Measurements from ENCODE around the gene SPTBN2. TPM values are rescaled to one million over a fixed set of nuclear protein-coding genes. Genes with fewer than 3 reads are reported as not detected.
A peak's percentile ranks its signal among the peaks of the same experiment; 100 is the strongest.

SPTBN2 gene
- polyA plus RNA-seq, 4 donors, result 9.2 to 75.2 (median 50.7) TPM

DNA sequence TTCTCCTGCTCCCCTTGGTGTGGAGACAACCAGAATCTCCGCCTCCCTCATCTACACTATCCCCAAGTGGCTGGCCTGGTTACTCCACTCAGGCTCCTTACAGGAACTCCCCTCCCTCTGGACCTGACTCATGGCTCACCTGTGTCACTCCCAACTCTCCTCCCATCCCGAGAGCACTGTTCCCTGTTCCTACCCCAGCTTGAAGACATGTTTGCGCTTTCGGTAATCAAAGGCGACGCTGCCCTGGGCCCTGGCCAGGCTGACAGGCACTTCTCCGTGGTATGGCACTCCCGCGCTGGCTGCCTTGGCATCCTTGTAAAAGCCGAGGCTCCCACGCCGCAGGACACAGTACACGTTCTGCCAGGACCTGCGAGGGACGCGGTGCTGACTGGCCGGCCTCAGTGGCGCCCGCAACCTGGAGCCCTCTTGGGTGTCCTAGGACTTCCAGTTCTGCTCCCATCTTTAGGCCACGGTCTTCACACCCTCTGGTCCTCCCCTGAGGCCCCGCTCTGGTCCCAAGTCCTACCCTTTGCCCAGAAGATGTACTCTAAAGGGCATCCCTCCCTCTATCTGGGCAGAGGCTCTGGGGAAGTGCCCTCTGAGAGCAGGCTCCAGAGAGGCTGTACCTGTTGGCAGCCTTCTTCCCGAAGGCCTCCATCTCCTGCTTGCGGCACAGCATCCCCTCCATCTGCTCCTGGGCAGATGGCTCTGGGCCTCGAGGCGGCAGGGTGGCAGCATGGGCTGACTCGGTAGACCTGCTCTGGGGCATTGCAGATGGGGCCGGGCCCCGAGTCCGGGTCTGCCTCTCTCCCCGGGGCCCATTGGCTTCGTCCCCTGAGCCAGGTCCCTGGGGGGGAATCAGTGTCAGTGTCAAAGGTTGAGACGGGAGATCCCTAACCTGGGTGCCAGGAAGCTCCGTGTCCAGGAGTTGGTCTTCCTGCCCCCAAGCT lies 41.9 kb downstream of the SPTBN2 start:
- no peak for DNase-seq (ENCODE audit: low read depth in 4 of 4, low spot score in 3 of 4)

DNA sequence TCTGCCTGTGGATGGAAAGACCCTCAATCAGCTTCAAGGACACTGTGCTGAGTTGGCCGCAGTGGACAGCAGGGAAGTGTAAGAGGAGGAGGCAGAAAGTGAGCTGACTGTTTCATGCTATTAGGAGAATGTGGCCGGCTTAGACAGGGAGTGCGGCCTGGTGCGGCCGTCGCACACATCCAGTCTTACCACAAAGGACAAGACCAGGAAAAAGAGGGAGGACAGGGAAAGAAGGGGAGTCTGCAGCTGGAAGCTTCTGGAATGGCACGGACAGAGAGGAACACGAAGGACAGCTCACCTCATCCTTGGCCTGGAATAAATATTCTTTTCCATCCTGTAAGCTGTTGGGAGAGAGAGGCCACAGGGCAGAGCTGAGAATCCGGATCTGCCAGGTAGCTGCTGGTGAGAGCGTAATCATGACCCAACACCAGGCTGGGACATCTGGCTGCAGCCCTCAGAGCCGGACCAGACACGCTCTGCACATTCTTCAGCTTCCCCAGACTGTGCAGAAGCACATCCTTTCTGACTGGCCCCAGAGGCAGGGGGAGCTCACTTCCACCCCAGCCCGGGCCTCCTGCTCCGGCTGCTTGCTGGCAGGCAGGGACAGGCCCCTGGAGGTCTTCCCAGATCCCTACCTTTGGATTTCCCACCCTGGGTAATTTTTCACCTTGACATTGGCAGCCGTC lies 42.8 kb downstream of the SPTBN2 start:
- no peak for DNase-seq (ENCODE audit: low read depth in 4 of 4, low spot score in 3 of 4)

DNA sequence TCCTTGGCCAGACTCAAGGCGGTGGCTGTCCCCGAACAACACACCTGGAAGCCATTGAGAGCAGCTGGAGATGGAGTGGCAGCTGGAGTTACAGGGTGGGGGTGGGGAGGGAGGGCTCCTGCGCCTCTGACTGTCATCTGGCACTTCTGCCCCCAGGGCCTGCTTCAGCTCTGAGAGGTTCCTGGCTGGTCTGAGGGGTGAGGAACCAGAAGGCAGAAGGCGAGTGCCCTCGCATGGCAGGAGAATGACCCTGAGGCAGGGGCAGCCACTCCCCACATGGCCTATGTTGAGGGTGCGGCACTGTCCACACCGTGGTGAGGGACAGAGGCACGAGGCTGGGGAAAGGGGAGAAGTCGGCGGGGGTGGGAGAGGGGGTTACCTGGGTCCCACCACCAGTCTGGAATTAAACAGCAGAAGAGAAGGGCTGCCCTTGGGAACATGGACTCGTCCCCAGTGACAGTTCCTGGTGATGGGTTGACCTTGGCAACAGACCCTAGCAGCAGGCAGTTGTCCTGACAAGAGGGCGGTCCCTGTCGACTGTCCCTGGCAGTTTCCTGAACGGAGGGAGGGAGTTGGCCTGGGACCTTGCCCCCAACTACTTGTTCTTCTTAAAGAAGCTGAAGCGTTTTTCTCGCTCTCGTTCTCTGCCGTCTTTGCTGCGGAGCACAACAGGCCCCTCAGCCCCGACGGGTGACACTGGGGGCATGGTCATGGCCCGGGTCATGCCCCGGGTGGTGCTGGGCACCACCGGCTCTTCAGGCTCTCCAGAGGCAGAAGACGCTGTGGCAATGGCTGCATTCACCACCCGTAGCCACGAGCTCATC lies 43.5 kb downstream of the SPTBN2 start:
- DNase-seq (ENCODE audit: low read depth in 4 of 4, low spot score in 3 of 4), result no peak

DNA sequence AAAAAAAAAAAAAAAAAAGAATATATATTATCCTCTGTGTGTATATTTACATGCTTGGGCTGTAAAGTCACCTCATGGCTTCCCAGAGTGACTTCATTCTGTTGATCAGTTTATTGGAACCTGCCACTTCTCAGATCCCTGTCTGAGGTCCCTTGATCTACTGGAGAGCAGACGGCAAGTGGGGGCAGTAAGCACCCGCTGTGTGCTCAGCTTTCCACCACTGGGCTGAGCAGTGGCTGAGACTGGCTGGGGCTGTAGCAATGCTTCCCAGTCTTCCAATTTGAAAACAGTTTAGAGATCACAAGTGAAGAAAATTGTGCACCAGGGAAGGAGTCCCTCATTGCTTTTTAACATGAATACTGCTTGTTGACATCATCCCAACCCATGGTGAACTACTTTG lies 44.4 kb downstream of the SPTBN2 start:
- no peak for DNase-seq (ENCODE audit: low read depth in 4 of 4, low spot score in 3 of 4)

DNA sequence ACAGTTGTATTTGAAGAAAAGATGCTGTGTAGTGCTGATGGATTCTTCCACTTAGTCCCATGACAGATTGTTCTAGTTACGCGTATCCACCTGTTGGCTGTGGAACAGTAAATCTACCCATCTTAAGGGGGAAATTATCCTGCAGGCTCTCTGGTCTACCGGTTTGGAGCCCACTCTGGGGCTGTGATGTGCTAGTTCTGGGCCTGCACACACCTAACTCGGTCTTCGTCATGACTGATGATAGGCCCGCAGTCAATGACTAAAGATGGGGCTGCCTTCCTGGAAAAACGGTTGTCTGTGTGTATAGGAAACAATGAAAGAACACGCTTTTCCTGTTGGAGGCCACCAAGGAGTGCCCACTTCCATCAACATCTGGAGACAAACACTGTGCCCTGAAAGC lies 45.1 kb downstream of the SPTBN2 start:
- DNase-seq (ENCODE audit: low read depth in 4 of 4, low spot score in 3 of 4), result no peak

DNA sequence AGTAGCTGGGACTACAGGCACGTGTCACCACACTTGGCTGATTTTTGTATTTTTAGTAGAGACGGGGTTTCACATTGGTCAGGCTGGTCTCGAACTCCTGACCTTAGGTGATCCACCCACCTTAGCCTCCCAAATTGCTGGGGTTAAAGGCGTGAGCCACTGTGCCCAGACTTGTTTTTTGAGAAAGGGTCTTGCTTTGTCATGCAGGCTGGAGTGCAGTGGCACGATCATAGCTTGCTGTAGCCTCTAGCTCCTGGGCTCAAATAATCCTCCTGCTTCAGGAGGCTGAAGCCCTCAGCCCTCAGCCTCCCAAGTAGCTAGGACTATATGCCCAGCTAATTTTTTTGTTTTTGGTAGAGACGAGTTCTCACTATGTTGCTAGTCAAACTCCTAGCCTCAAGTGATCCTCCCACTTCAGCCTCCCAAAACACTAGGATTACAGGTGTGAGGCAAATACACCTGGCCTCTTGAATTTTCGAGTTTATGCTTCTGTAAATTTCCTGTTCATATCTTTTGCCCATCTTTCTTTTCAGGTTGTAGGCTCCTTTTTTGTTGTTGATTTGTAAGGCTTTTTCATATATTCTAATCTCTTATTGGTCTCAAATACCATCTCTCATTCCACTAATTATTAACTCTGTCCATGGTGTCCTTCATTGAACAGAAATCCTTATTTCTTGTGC lies 47.9 kb downstream of the SPTBN2 start:
- no peak for DNase-seq (ENCODE audit: low read depth in 4 of 4, low spot score in 3 of 4)

DNA sequence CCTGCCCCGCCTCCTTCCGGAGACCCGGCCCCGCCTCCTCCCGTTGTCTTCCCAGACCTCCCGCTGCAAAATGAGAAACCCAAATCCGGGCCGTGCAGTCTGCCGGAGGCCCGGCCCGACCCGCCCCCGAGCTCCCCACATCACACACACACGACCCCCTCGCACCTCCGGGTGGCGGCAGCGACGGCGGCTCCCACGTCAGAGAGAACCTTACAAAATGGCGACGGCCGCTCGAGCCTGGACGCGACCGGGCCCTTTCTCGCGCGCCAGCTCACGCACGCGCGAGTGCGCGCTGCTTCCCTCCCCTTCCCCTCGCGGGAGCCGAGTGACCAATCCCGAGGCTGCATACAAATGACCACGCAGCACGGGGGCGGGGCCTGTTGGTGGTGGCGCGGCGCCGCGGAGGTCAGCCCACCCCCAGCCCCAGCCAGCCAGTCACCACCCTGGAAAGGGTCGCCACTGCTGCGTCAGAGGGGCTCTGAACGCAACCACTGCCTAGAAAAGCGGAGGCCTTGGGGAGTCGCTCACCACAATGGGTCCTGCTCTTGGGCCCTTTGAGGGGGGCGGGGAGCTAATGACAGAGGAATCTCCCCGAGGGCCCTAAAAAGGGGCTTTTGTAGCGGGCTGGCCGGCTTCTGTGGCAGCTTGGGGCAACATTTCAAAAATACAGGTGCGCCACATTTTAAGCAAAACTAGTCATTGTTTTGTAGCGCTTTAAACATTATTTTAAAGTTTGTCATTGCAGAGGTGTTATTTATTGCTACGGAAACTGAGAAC lies 51.2 kb downstream of the SPTBN2 start, which contains the start of gene RBM4B:
RBM4B (minus strand) TSS at position 289 of the 777 bp plus-strand sequence. CDS start 808 bp downstream, outside the sequence.
- peak; percentile 89 to 94 (median 92) for DNase-seq (ENCODE audit: low read depth in 4 of 4, low spot score in 3 of 4)

DNA sequence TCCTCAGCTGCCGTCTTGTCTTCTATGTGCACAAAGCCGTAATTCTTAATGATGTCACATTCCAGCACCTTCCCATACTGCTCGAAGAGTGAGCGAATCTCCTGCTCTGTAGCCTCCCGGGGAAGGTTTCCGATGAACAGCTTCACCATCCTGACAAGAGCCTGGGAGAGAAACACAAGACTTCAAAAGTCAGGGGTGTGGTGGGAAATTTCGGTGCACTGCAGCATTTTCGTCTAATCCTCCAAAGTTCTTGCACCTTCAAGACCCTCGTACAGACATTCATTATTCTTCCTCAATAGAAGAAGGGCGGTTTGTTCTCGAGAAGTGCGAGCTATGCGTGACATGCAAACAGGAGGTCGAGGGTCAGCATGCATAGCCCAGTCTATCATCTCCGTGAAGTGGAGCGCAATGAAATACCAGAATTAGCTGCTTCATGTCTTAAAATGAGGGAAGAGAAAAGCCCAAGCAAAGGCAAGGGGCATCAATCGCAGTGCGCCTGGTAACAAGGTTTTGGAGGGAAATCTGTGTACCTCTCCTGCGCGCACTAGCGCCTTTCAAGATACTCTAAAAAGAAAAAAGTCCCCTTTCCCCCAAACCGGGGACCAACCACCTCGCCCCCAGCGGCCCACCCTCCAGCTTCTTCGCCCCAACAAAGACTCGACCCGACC lies 52.0 kb downstream of the SPTBN2 start:
- peak in 3 of 4 donors; percentile 0 to 21 (median 4) for DNase-seq (ENCODE audit: low read depth in 4 of 4, low spot score in 3 of 4)

DNA sequence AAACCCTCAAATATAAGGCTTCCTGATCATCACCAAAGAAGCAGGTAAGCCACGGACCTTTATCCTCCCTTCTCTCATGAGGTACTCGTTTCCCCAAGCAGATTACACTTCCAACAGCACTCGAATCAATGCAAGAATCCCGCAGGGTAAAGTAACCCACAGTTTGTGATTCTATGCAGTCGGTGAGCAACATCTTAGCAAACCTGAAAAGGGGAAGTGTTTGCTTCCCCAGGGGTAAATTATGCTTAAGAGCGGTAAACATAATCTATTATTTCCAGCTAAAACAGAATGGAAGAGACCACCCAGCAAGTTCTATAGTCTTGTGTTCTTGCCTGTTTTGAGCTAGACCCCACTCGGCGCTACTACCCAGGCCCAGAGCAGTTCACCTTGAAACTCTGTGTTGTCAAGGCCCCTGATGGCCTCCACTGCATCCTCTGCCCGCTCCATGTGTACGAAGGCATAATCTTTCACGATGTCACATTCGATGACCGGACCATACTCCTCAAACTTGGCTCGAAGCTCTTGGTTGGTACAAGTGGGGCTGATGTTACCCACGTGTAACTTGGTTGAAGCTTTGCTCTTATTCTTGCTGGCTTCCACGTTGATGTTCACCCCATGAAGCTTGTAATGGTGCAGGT lies 52.6 kb downstream of the SPTBN2 start:
- no peak for DNase-seq (ENCODE audit: low read depth in 4 of 4, low spot score in 3 of 4)

DNA sequence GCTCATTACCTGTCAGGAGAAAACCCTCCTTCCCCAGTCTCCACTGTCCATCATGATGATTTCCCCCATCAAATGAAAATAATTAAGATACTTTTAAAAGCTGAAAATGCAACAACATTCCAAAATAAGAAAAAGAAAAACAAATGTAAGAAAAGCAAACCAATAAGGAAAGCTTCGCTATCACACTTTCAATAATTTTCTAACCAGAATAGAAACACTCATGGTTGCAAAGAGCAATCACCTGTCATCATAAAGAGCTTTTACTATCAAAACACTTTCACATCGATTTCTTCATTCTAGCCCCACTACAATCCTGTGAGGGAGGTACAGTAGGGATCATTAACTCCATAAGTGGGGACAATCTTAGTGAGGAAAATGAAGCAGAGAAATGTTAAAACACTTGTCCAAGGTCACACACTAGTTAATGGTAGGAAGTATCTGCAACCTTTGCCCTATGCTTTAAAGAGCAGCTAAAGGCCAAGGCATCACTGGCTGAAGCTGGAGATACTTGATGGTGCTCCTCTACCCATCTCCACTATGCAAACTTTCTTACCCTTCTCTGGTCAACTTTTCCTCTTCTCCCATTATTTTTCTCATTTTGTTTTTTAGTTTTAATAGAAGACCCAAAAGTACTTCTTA lies 53.9 kb downstream of the SPTBN2 start:
- DNase-seq (ENCODE audit: low read depth in 4 of 4, low spot score in 3 of 4), result no peak

DNA sequence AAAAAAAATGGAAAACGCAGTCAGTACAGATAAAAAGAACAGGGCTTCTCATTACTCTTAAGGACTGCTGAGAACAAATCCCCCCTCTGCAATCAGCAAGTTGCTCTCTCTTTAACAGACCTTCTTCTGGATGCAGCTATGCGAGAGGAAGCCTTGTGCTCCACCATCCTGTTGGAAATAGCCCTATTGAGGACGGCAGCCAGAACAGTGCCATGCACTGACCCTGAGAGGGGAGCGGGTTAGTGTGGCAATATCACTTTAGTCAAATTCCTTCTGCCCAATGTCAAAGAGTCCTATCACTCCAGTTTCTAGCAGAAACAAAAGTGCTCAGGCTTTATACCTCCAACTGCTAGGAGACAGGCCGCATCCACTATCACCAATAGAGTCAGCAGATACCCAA lies 58.2 kb downstream of the SPTBN2 start:
- DNase-seq (ENCODE audit: low read depth in 4 of 4, low spot score in 3 of 4), result no peak

DNA sequence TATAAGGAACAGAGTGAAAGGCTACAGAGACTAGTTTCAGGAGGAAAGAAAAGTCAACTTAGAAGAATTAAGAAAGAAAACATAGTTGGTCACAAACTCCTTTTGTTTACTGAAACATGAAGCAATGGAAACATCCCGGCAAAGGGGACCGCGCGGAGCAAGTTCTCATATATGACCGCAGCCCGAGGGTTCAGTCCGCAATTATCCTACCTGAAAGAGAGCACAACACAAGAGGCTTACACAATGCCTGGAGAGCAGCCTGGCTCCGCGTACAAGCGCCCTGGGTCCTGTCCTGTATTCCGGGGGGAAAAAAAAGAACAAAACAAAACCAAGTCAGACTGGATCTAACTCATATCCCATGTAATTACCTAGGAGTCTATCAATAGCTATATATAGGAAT lies 63.6 kb downstream of the SPTBN2 start:
- DNase-seq (ENCODE audit: low read depth in 4 of 4, low spot score in 3 of 4), result no peak

DNA sequence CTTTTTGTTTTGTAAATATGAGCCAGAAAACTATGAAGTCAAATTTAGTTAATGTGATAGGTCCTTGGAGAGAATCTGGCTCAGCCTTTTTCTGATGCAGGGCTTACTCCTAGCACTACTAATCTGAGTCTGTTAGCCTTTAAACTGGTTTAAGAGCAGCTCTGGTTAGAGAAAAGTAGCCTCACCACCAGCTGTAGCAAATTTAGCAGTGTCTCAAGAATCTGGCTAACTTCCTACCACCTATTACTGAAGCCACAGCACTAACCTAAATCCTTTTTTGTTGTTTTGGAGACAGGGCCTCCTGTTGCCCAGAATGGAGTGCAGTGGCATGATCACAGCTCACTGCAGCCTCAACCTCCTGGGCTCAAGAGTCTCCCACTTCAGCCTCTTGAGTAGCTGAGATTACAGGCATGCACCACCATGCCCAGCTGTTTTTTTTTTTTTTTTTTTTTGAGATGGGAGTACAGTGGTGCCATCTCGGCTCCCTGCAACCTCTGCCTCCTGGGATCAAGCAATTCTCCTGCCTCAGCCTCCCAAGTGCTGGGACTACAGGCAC lies 65.2 kb downstream of the SPTBN2 start:
- no peak for DNase-seq (ENCODE audit: low read depth in 4 of 4, low spot score in 3 of 4)

DNA sequence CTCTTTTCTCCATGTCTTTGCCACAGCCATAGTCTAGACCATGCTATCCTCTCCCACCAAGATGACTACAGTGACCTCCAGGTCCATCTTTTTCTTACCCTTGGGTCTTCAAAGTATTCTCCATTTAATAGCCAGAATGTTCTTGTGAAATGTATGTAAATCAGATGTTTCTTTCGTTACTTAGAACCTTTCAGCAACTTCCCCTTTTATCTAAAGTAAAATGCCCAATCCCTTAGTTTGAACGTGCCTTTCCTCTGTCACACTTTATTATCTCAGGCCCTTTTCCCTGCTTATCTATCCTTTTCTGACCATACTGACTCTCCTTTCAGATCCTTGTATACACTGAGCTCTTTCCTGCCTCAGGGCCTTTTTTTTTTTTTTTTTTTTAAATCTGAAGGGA lies 69.3 kb downstream of the SPTBN2 start:
- no peak for DNase-seq (ENCODE audit: low read depth in 4 of 4, low spot score in 3 of 4)

DNA sequence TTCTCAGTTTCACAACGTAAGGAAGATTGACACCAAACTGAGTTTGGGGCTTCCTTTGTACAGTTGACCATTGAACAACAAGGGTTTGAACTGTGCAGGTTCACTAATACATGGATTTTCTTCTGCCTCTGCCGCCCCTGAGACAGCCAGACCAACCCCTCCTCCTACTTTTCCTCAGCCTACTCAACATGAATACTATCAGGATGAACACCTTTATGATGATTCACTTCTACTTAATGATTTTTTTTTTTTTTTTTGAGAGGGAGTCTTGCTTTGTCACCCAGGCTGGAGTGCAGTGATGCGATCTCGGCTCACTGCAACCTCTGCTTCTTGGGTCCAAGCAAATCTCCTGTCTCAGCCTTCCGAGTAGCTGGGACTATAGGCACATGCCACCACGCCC lies 75.9 kb downstream of the SPTBN2 start:
- no peak for DNase-seq (ENCODE audit: low read depth in 4 of 4, low spot score in 3 of 4)

DNA sequence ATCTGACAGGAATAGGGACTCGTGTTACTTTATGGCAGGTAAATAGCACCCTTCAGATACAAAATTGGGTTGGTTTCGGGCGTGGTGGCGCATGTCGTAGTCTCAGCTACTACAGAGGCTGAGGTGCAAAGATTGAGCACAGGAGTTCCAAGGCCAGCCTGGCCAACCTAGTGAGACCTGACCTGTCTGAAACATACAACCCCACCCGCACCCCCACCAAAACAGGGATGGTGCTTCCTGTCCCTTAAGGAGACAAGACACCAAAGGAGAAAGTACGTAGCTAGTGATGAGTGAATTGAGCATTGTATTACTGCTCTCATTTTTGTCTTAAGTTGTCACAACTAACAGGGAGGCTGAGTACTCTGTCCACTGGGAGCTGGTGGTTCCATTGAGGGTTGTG lies 76.4 kb downstream of the SPTBN2 start:
- no peak for DNase-seq (ENCODE audit: low read depth in 4 of 4, low spot score in 3 of 4)

DNA sequence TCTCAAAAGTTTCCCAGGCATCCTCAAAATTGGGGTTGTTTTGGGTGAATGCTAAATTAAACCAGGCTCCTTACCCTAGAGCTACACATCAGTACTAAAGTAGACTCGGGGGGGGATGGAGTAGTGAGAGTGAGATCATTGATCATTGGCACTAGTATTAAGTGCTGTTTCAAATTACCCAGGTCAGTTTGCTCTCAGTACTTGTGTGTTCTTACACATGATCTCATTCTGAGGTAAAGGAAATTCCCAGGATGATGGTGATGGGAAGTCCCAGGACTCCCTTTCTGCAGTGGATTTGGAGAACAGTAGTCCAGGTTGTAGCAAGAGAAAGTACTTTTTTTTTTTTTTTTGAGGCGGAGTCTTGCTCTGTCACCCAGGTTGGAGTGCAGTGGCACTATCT lies 78.0 kb downstream of the SPTBN2 start:
- no peak for DNase-seq (ENCODE audit: low read depth in 4 of 4, low spot score in 3 of 4)

DNA sequence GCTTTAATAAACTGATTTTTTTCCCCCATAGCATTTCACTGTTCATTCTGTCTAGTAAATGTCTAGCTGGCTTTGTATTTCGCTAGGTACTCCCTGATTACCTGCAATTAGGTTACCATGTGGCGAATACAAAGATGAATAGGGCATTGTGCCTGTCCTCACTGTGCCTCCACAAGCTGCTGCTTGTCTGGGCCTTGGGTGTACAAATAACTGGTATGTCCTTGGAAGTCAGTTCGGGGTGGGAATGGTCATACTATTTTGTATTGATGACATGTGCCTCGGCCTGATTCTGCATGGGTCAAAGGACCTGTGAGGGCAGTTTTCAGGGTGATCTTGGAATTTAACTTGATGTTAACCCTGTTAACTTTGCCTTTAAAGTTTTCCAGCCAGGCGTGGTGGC lies 79.1 kb downstream of the SPTBN2 start:
- no peak for DNase-seq (ENCODE audit: low read depth in 4 of 4, low spot score in 3 of 4)
